Fibroblast of skin of right quadriceps (primary cell): Measurements from ENCODE around the gene UBE2Z.

Experiments used
- DNase-seq: peaks from one replicate; pipeline ENCODE4 v3.0.0-alpha.2; 2013

Gene UBE2Z

DNA sequence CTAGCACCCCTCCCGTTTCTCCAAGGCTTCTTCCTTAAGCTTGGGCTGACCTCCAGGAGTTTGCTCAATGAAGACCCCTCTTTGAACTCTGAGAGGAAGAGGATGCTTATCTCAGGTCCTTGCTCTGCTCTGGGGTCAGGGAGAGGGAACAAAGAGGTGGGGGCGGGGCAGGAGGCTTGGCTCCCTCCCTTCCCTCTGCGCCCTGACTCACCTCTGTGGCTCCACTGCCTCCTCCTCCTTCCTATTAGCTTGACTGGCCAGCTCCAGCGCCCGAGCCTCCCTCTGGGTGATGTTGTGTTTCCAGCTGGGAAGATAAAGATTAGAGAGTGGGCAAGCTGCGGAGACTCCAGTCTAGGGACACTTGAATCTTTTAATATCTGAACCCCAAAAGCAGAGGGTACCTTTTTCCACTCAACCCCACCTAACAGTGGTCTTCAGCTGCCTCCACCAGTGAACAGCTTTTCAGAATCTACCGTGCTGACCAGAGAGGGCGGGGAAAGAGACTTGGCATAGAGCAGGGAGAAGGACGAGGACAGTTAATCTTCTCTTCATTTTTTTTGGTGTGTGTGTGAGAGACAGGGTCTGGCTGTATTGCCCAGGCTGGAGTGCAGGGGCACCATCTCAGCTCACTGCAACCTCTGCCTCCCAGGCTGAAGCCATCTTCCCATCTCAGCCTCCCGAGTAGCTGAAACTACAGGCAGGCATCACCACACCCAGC, 53.5 kb downstream of the UBE2Z start:
- peak; percentile 57 for DNase-seq

DNA sequence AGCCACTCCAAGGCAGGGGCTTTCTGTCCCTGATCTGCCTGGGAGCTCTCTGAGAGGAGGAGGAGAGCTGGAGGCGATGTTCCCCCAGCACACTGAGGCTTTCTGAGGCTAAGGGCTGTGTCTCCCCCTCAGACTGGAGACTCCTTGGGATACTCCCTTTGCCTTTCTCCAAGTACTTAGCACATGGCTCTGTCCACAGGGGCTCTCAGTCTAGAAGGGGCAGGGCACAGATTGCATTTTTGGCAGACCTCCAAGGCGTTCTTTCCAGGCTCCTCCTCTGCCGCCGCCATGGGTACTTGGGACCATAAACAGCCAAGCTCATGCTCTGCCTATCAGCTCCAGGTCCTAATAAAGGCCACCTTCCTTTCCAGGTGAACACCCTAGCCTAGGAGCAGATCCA, 62.0 kb downstream of the UBE2Z start:
- peak; percentile 40 for DNase-seq

DNA sequence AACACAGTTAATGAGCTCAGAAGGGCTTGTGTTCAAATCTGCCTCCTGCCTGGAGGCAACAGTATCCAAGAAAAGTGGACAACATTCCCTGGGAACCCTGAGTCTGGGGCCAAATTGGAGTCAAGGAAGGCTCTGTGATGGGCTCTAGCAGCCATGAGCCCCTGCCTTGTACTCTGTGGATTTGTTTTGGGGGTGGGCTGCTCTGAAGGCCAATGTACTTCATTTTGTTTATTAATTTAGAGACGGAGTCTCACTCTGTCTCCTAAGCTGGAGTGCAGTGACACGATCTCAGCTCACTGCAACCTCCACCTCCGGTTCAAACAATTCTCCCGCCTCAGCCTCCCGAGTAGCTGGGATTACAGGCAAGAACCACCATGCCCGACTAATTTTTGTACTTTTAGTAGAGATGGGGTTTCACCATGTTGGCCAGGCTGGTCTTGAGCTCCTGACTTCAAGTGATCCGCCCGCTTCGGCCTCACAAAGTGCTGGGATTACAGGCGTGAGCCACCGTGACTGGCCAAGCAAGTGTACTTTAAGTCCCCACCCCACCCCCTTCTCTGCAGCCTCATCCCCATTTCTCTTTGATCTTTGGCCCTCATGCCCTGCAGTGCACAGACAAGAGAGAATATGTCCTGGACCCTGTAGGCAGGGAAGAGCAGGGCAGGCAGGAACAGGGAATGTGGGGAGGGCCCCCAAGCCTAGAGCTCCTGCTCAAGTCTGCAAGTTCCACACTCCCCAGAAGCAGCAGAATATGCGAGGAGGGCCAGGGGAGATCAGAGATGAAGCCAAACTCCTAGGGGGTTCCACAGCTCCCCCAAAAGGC, 62.9 kb downstream of the UBE2Z start:
- no peak for DNase-seq

DNA sequence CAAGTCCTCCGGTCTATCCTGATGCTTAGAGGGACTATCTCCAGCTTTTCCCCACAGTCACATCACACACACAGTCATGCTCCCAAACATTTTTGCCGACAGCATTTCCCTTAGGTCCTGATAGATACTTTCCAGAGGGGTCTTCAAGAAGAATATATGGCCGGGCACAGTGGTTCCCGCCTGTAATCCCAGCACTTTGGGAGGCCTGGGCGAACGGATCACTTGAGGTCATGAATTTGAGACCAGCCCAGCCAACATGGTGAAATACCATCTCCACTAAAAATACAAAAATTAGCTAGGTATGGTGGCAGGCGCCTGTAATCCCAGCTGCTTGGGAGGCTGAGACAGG, 64.5 kb downstream of the UBE2Z start:
- DNase-seq, result no peak

DNA sequence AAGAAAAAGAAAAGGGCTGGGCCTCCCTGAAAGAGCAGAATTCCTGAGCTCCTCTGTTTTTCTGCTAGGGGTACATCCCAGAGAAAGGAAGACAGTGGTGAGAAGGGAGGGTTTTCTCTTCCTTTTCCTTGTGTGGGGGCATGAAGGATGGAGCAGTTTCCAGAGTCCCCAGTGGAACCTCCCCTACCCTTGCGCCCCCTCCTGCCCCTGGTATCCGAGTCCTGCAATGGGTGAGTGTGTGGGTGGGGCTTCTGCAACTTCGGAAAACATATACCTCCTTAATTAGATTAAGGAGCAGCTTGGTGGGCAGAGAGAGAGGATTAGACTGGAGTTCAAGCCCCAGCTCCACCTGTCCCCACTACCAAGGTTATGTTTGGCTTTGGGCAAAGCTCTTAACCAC, 65.6 kb downstream of the UBE2Z start:
- DNase-seq, result no peak
